Measurements from ENCODE around the gene AMPD3. TPM values are rescaled to one million over a fixed set of nuclear protein-coding genes. Genes with fewer than 3 reads are reported as not detected.

The AMPD3 gene
- total RNA-seq, 1 donor from 2014 or later, result 3.0 TPM

DNA sequence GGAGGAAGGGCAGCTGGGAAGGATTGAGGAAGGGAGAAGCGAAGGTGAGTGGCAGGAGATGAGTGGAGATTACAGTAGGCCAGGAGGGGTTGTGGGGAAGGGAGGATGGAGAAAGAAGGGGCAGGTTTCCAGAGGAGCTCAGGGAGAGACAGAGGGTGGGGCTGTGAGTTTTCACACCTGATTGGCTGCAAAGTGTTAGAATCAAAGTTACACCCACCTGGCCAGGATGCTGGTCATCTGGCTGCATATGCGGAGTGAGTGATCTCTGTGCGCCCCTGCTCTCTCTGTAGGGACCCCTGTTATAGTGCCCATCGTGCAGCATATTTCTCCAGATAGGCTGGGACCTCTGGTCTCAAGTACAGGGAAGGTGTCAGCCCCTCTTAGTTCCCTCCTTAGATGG, 18.3 kb downstream of the AMPD3 start:
- H3K36me3 Mint-ChIP-seq, result no peaks in the 10 kb centered on the region
- peaks cover 13% of the 10 kb centered on the region for H3K9me3 Mint-ChIP-seq
- H3K27ac Mint-ChIP-seq, result no peak overlapping the region
- Histone ChIP-seq H3K9ac (no peak overlapping the region), H3K9me3 (ENCODE audit: low read depth) (no peaks in the 10 kb centered on the region), H3K4me1 (no peaks in the 10 kb centered on the region), H4K20me1 (ENCODE audit: low read depth) (no peaks in the 10 kb centered on the region), H3K79me2 (ENCODE audit: low read depth) (no peaks in the 10 kb centered on the region), H3K27me3 (no peaks in the 10 kb centered on the region), H3K36me3 (no peaks in the 10 kb centered on the region), H3K4me3 (no peak overlapping the region), H3F3A (ENCODE audit: low read depth) (no peaks in the 10 kb centered on the region), H3K27ac (no peak overlapping the region), H2AFZ (replicated peaks) (no peak overlapping the region), H3K4me2 (no peak overlapping the region)
- H3K4me1 Mint-ChIP-seq, result peaks cover 7% of the 10 kb centered on the region
- TF ChIP-seq EZH2phosphoT487 (IDR thresholded peaks at IDR 0.05), result no peak
- TF ChIP-seq, protein P1, sequence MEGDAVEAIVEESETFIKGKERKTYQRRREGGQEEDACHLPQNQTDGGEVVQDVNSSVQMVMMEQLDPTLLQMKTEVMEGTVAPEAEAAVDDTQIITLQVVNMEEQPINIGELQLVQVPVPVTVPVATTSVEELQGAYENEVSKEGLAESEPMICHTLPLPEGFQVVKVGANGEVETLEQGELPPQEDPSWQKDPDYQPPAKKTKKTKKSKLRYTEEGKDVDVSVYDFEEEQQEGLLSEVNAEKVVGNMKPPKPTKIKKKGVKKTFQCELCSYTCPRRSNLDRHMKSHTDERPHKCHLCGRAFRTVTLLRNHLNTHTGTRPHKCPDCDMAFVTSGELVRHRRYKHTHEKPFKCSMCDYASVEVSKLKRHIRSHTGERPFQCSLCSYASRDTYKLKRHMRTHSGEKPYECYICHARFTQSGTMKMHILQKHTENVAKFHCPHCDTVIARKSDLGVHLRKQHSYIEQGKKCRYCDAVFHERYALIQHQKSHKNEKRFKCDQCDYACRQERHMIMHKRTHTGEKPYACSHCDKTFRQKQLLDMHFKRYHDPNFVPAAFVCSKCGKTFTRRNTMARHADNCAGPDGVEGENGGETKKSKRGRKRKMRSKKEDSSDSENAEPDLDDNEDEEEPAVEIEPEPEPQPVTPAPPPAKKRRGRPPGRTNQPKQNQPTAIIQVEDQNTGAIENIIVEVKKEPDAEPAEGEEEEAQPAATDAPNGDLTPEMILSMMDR (IDR thresholded peaks at IDR 0.05), result no peak
- TF ChIP-seq EZH2 (IDR thresholded peaks at IDR 0.05), result no peak
- peaks cover 7% of the 10 kb centered on the region for H3K27me3 Mint-ChIP-seq (ENCODE audit: insufficient read depth, low read depth)
- no peak for DNase-seq (ENCODE audit: low spot score)
- no peak overlapping the region for H3K4me3 Mint-ChIP-seq

DNA sequence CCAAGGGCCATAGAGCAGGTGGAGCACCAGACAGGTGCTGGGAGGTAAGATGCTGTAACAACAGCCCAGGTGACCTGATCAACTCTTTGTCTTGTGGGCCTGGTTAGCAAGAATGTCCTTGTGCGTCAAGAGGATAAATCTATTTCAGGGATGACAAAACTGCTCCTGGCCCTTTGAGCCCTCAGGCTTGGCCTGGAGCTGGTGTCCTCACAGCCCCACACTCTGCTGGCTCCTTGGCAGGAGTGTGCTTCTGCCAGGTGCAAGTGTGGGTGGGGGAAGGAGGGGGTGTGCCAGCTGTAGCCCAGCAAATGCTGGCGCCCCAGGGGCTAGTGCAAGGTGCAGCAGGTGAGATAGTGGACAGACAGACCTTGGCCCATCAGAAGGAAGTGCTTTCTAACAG, 19.5 kb downstream of the AMPD3 start:
- H3K36me3 Mint-ChIP-seq, result no peaks in the 10 kb centered on the region

DNA sequence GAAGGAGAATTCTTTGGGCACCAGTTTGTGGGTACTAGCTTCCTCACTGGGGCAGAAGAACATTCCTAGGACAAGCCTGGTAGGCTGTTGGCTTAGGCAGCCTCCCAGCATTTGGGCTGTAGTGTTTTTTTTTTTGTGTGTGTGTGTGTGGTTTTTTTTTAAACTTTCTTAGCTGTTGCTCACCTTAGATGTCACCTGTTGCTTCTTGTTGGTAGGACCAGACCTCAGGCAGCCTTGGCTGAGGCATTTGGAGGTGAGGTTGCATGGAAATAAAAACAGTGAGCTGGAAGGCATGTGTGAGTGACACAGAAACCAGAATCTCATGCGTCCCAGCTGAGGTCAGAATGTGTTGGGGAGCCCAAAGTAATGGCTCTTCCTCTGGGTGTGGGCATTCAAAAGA, 21.3 kb downstream of the AMPD3 start:
- Histone ChIP-seq H3K36me3 (no peaks in the 10 kb centered on the region), H3K4me1 (no peaks in the 10 kb centered on the region), H3K4me2 (no peak overlapping the region), H3K79me2 (ENCODE audit: low read depth) (no peaks in the 10 kb centered on the region), H3K9ac (no peak overlapping the region), H3K9me3 (ENCODE audit: low read depth) (no peaks in the 10 kb centered on the region), H2AFZ (replicated peaks) (no peak overlapping the region), H3K27ac (no peak overlapping the region), H4K20me1 (ENCODE audit: low read depth) (no peaks in the 10 kb centered on the region), H3K27me3 (no peaks in the 10 kb centered on the region), H3K4me3 (no peak overlapping the region), H3F3A (ENCODE audit: low read depth) (no peaks in the 10 kb centered on the region)
- Mint-ChIP-seq H3K27ac (no peak overlapping the region), H3K36me3 (no peaks in the 10 kb centered on the region), H3K9me3 (no peaks in the 10 kb centered on the region), H3K27me3 (ENCODE audit: insufficient read depth, low read depth) (peaks cover 7% of the 10 kb centered on the region), H3K4me3 (no peak overlapping the region), H3K4me1 (peaks cover 9% of the 10 kb centered on the region)
- no peak for DNase-seq (ENCODE audit: low spot score)
- TF ChIP-seq EZH2 (IDR thresholded peaks at IDR 0.05) (no peak), EZH2phosphoT487 (IDR thresholded peaks at IDR 0.05) (no peak)
- TF ChIP-seq, protein P1 (IDR thresholded peaks at IDR 0.05), result no peak

More for the DNA sequence above, 19.5 kb downstream of the AMPD3 start:
- DNase-seq (ENCODE audit: low spot score), result no peak
- peaks cover 7% of the 10 kb centered on the region for H3K9me3 Mint-ChIP-seq
- peaks cover 8% of the 10 kb centered on the region for H3K4me1 Mint-ChIP-seq
- H3K27ac Mint-ChIP-seq, result no peak overlapping the region
- H3K27me3 Mint-ChIP-seq (ENCODE audit: insufficient read depth, low read depth), result peaks cover 7% of the 10 kb centered on the region
- Histone ChIP-seq H3K4me1 (no peaks in the 10 kb centered on the region), H3K27me3 (no peaks in the 10 kb centered on the region), H3K9me3 (ENCODE audit: low read depth) (no peaks in the 10 kb centered on the region), H3K4me2 (no peak overlapping the region), H3K79me2 (ENCODE audit: low read depth) (no peaks in the 10 kb centered on the region), H3K4me3 (no peak overlapping the region), H3K9ac (no peak overlapping the region), H4K20me1 (ENCODE audit: low read depth) (no peaks in the 10 kb centered on the region), H3F3A (ENCODE audit: low read depth) (no peaks in the 10 kb centered on the region), H3K36me3 (no peaks in the 10 kb centered on the region), H3K27ac (no peak overlapping the region), H2AFZ (replicated peaks) (no peak overlapping the region)
- TF ChIP-seq EZH2phosphoT487 (IDR thresholded peaks at IDR 0.05), result no peak
- no peak overlapping the region for H3K4me3 Mint-ChIP-seq

DNA sequence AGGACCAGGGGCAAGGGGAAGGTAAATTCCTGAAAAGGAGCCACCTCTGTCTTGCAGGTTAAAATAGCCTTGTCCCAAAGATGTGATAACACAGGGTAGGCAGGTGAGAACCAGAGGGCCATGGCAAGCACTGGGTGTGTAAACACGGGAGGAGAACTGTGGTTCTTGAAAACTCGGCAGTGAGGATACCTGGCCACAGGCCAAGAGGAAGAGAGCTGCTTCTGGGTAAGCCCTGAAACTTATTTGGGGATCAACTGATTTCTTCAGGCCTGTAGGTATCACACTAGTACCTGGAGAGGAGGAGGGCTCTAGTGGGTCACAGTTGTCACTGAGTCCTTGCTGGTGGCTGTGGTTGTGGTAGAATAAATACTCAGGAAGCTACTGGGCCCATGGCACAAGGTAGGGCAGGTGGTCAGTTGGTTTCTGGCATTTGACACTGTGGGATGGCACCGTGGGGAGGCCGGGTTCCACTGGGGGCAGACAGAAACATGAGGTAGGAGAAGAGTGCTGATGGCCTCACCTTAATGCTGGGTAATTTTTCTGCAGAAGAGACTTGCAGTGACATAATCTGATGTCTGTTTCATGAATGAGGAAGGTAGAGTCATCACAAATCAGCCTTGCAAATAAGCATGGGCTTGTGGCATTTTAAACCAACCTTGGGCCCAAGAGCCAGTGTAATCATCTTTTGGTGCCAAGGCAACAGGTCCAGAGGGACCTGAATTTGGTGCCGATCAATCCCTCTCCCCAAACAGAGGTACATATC, 22.0 kb downstream of the AMPD3 start:
- no peak overlapping the region for H3K4me3 Mint-ChIP-seq
- H3K27me3 ChIP-seq, result no peaks in the 10 kb centered on the region
- no peak for DNase-seq (ENCODE audit: low spot score)
- no peak overlapping the region for H3K27ac Mint-ChIP-seq
- no peaks in the 10 kb centered on the region for H3K9me3 ChIP-seq (ENCODE audit: low read depth)
- TF ChIP-seq, protein P1 (IDR thresholded peaks at IDR 0.05), result no peak
- TF ChIP-seq EZH2 (IDR thresholded peaks at IDR 0.05) (no peak), EZH2phosphoT487 (IDR thresholded peaks at IDR 0.05) (no peak)
- H3K27ac ChIP-seq, result no peak overlapping the region
- no peaks in the 10 kb centered on the region for H3K36me3 Mint-ChIP-seq
- no peaks in the 10 kb centered on the region for H3K9me3 Mint-ChIP-seq
- no peak overlapping the region for H2AFZ ChIP-seq (replicated peaks)
- no peaks in the 10 kb centered on the region for H3K4me1 ChIP-seq
- no peaks in the 10 kb centered on the region for H3K79me2 ChIP-seq (ENCODE audit: low read depth)
- no peaks in the 10 kb centered on the region for H3K36me3 ChIP-seq
- no peak overlapping the region for H3K4me2 ChIP-seq
- H3K9ac ChIP-seq, result no peak overlapping the region
- H3K4me3 ChIP-seq, result no peak overlapping the region
- no peaks in the 10 kb centered on the region for H3F3A ChIP-seq (ENCODE audit: low read depth)
- H3K27me3 Mint-ChIP-seq (ENCODE audit: insufficient read depth, low read depth), result peaks cover 7% of the 10 kb centered on the region
- H3K4me1 Mint-ChIP-seq, result peaks cover 12% of the 10 kb centered on the region
- no peaks in the 10 kb centered on the region for H4K20me1 ChIP-seq (ENCODE audit: low read depth)

Data from neural progenitor cell (in vitro differentiated cells).